RWPE2 (cell line): ENCODE measurements around the gene DHX16.
"Not testable (repeated sequence)": the region's sequence is repeated elsewhere in the genome, so short reads cannot be mapped to it uniquely, and the experiment has no call there.

ENCODE experiments used
- ATAC-seq: fragments of 200-7000 bp; cut with Tn5 transposase; 3 replicates; pipeline ENCODE4 v1.9.1; 2021; ENCODE audit warnings: low read depth
- DNase-seq: peaks from one replicate; pipeline ENCODE4 v3.0.0-alpha.2; 2020; ENCODE audit warnings: low spot score
- H3K27ac ChIP-seq: fragments of 450-650 bp; 2 replicates; pipeline ENCODE4 v1.5.1; 2017; ENCODE audit warnings: mild to moderate bottlenecking; ENCODE audit not compliant: poor library complexity, severe bottlenecking
- H3K27me3 ChIP-seq: fragments of 250-450 bp; sonication (Bioruptor Pico); 2 replicates; pipeline ENCODE4 v1.5.1; 2021; ENCODE audit warnings: mild to moderate bottlenecking, moderate library complexity; ENCODE audit not compliant: insufficient read depth, poor library complexity, severe bottlenecking
- H3K36me3 ChIP-seq: fragments of 250-450 bp; sonication (Bioruptor Pico); 2 replicates; pipeline ENCODE4 v1.5.1; 2020; ENCODE audit warnings: low read depth, mild to moderate bottlenecking, moderate library complexity
- H3K4me1 ChIP-seq: fragments of 250-450 bp; sonication (Bioruptor Pico); 2 replicates; pipeline ENCODE4 v1.5.1; 2021; ENCODE audit warnings: mild to moderate bottlenecking, moderate library complexity; ENCODE audit not compliant: insufficient read depth, poor library complexity, severe bottlenecking
- H3K4me3 ChIP-seq: fragments of 250-450 bp; sonication (Bioruptor Pico); 2 replicates; pipeline ENCODE4 v1.5.1; 2021; ENCODE audit warnings: mild to moderate bottlenecking, moderate library complexity; ENCODE audit not compliant: severe bottlenecking
- H3K9me3 ChIP-seq: fragments of 250-450 bp; sonication (Bioruptor Pico); 2 replicates; pipeline ENCODE4 v1.5.1; 2021; ENCODE audit warnings: mild to moderate bottlenecking, moderate library complexity; ENCODE audit not compliant: severe bottlenecking
- TF ChIP-seq, protein P1 (sequence below): fragments of 450-650 bp; IDR thresholded peaks from one replicate; pipeline ENCODE4 v1.5.1; 2017; ENCODE audit warnings: mild to moderate bottlenecking, moderate library complexity; ENCODE audit not compliant: poor library complexity, severe bottlenecking

DHX16 gene

DNA sequence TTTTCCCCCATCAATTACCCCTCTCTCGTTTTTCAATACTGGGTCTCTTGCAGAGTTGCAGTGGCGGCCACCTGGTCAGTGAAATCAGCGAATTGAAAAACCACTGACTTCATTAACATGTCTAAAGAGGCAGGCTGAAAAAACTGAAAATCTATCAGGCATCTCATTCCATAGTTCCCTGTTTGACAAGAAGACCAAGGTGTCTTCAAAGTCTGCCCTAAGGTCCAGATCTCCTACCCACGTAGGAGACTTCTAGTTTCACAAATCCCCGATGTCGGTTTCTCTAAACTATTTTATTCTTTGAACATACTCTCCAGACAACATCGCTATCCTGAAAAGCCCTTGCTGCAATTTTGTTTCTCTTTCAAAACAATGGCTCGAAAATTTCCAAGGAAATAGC is 46.5 kb upstream of the DHX16 start:
- Histone ChIP-seq H3K4me1 (peaks cover 24% of the 10 kb centered on the region), H3K36me3 (peaks cover 53% of the 10 kb centered on the region), H3K27me3 (no peaks in the 10 kb centered on the region), H3K9me3 (no peaks in the 10 kb centered on the region), H3K27ac (peak overlapping the region; percentile 96), H3K4me3 (peak overlapping the region; percentile 89)
- DNase-seq (no peak), ATAC-seq (no peak)
- TF ChIP-seq, protein P1, sequence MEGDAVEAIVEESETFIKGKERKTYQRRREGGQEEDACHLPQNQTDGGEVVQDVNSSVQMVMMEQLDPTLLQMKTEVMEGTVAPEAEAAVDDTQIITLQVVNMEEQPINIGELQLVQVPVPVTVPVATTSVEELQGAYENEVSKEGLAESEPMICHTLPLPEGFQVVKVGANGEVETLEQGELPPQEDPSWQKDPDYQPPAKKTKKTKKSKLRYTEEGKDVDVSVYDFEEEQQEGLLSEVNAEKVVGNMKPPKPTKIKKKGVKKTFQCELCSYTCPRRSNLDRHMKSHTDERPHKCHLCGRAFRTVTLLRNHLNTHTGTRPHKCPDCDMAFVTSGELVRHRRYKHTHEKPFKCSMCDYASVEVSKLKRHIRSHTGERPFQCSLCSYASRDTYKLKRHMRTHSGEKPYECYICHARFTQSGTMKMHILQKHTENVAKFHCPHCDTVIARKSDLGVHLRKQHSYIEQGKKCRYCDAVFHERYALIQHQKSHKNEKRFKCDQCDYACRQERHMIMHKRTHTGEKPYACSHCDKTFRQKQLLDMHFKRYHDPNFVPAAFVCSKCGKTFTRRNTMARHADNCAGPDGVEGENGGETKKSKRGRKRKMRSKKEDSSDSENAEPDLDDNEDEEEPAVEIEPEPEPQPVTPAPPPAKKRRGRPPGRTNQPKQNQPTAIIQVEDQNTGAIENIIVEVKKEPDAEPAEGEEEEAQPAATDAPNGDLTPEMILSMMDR = no peak

DNA sequence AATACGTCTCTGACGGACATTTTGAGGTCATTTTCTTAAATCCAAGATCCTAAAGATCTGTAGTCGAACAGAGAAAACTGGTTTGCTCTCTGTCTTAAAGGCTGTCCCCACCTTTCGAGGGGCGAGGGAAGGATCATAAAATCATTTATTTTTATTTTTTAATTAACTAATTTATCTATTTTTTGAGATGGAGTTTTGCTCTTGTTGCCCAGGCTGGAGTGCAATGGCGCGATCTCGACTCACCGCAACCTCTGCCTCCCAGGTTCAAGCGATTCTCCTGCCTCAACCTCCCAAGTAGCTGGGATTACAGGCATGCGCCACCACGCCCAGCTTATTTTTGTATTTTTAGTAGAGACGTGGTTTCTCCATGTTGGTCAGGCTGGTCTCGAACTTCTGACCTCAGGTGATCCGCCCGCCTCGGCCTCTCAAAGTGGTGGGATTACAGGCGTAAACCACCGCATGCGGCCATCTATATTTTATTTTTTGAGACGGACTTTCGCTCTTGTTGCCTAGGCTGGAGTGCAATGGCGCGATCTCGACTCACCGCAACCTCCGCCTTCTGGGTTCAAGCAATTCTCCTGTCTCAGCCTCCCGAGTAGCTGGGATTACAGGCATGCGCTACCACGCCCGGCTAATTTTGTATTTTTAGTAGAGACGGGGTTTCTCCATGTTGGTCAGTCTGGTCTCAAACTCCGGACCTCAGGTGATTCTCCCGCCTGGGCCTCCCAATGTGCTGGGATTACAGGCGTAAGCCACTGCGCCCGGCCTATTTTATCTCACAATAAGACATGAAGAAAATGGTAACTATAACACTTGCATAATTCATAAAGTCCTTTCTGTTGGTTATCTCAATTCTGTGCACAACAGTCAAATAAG is 45.3 kb upstream of the DHX16 start:
- peaks cover 24% of the 10 kb centered on the region for H3K4me1 ChIP-seq
- ATAC-seq, H3K9me3 ChIP-seq, DNase-seq, H3K27me3 ChIP-seq: not testable (repeated sequence)
- H3K4me3 ChIP-seq = peak overlapping the region; percentile 36
- H3K36me3 ChIP-seq = peaks cover 53% of the 10 kb centered on the region
- H3K27ac ChIP-seq = peak overlapping the region; percentile 96

DNA sequence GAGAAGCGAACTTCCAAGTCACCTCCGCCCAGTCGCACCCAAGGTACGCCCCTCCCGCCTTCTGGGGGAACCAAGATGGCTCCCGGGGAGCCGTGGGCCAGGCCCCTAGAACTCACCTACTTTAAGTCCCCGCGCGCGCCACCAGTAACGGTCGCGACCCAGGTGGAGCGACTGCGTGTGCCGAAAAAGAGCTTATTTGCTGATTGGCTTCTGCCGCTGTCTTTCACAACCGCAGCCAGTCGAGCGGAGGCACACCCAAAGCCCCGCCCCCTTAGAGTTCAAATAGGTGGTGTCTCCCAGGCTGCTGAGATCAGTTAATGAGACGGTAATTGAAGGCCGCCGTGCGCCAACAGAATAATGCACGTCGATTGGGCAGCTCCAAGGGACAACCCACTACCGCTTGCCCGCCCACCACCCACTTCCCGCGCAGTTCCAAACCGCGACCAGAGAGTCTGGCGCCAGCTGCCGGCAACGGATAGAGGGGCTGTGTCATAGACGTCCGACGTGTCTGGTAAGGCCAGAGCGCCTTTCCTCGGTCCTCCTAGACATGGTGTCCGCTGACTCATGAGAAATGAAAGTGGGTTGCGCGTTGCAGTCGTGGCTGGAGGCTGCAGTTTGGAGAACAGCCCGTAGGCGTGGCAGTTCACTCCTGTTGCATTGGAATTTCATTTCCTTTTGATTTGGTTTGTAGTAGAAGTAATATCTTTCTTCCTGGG is 44.5 kb upstream of the DHX16 start, which contains the start of gene MDC1:
Gene MDC1, minus strand, starts transcription at position 153 of the 716 bp plus-strand sequence. CDS start 2,106 bp downstream, outside the sequence.
- Histone ChIP-seq H3K9me3 (no peaks in the 10 kb centered on the region), H3K4me1 (peaks cover 19% of the 10 kb centered on the region), H3K27ac (peak within 1 kb of the TSS; percentile 96), H3K27me3 (no peaks in the 10 kb centered on the region), H3K36me3 (peaks cover 48% of the 10 kb centered on the region), H3K4me3 (peak within 1 kb of the TSS; percentile 56)
- peak; percentile 84 for ATAC-seq
- peak; percentile 100 for DNase-seq
- TF ChIP-seq, protein P1 = no peak

DNA sequence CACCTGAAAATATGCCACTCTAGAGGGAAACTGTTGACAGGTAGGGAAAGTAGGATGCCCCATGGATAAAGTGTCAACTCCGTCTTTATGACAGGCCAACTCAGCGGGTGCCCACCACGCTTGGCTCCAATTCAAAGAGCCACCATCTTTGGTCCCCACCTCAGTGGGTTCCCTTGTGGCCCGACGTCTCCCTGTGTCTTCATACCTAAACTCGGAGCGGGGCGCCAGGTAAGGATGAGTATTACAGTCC is 44.0 kb upstream of the DHX16 start:
- Histone ChIP-seq H3K36me3 (peaks cover 47% of the 10 kb centered on the region), H3K27me3 (no peaks in the 10 kb centered on the region), H3K27ac (peak overlapping the region; percentile 96), H3K4me1 (peaks cover 19% of the 10 kb centered on the region), H3K9me3 (no peaks in the 10 kb centered on the region), H3K4me3 (peak overlapping the region; percentile 56)
- ATAC-seq = no peak
- TF ChIP-seq, protein P1 = no peak
- DNase-seq = no peak

DNA sequence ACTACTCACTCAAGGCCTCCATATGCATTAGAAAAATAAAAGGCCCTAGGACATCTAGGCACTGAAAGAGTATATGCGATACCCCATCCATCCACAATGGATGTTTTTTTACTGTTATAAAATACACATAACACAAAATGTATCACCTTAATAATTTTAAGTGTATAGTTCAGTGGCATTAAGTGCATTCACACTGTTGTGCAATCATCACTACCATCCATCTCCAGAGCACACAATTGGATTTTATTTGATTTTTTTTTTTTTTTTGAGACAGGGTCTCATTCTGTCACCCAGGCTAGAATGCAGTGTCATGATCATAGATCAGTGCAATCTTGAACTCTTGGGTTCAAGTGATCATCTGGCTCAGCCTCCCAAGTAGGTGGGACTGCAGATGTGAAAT is 41.5 kb upstream of the DHX16 start:
- no peak for DNase-seq
- no peaks in the 10 kb centered on the region for H3K9me3 ChIP-seq
- peaks cover 19% of the 10 kb centered on the region for H3K4me1 ChIP-seq
- no peak for ATAC-seq
- no peak overlapping the region for H3K4me3 ChIP-seq
- no peak overlapping the region for H3K27ac ChIP-seq
- peaks cover 58% of the 10 kb centered on the region for H3K36me3 ChIP-seq
- TF ChIP-seq, protein P1 = no peak
- no peaks in the 10 kb centered on the region for H3K27me3 ChIP-seq
